Spleen (tissue), 11 donors: ENCODE results near the gene ACP4. TPM values are rescaled to one million over a fixed set of nuclear protein-coding genes. Genes with fewer than 3 reads are reported as not detected.

Experiments
- DNase-seq: peaks from one replicate; pipeline ENCODE4 v3.0.0-alpha.2; 2020
- H3K27ac ChIP-seq, 8 donors: fragments of 200-600 bp; sonication (generic) in 7 of 8; 1 replicate in 4 of 8; 2 replicates in 4 of 8; pipeline versions ENCODE4 v1.5.0 to v1.8.0; 2016 to 2021; ENCODE audit warnings: inconsistent platforms in 4 of 8, mild to moderate bottlenecking in 4 of 8, moderate library complexity in 1 of 8
- H3K27me3 ChIP-seq, 7 donors: fragments of 200-600 bp; sonication (generic) in 6 of 7; replicated peaks in 1 of 7; 1 replicate in 4 of 7; 2 replicates in 3 of 7; pipeline versions ENCODE4 v1.5.0 to v1.8.0; 2016 to 2021; ENCODE audit warnings: inconsistent platforms in 3 of 7, mild to moderate bottlenecking in 1 of 7
- H3K36me3 ChIP-seq, 6 donors: fragments of 200-600 bp; sonication (generic) in 5 of 6; 1 replicate in 4 of 6; 2 replicates in 2 of 6; pipeline versions ENCODE4 v1.5.0 to v1.8.0; 2016 to 2021; ENCODE audit warnings: inconsistent platforms in 2 of 6
- H3K4me1 ChIP-seq, 6 donors: fragments of 200-600 bp; sonication (generic) in 5 of 6; 1 replicate in 3 of 6; 2 replicates in 3 of 6; pipeline versions ENCODE4 v1.5.0 to v1.8.0; 2016 to 2021; ENCODE audit warnings: inconsistent platforms in 3 of 6
- H3K4me3 ChIP-seq, 8 donors: fragments of 200-600 bp; sonication (generic) in 7 of 8; 1 replicate in 4 of 8; 2 replicates in 4 of 8; pipeline versions ENCODE4 v1.5.0 to v1.8.0; 2016 to 2021; ENCODE audit warnings: inconsistent platforms in 4 of 8, mild to moderate bottlenecking in 4 of 8, moderate library complexity in 2 of 8
- H3K9me3 ChIP-seq, 8 donors: fragments of 200-600 bp; sonication (generic) in 7 of 8; 1 replicate in 4 of 8; 2 replicates in 4 of 8; pipeline versions ENCODE4 v1.5.0 to v1.8.0; 2016 to 2021; ENCODE audit warnings: inconsistent platforms in 4 of 8
- CTCF ChIP-seq, 11 experiments: fragments of 200-600 bp in 7 of 11; fragments of 450-650 bp in 4 of 11; sonication (generic) in 4 of 11; IDR thresholded peaks in 8 of 11; conservative IDR thresholded peaks in 3 of 11; 1 replicate in 7 of 11; 2 replicates in 4 of 11; pipeline versions ENCODE4 v1.4.0 to v1.8.0; 2016 to 2021; ENCODE audit warnings: antibody characterized with exemption in 11 of 11, inconsistent platforms in 4 of 11, mild to moderate bottlenecking in 1 of 11
- POLR2A ChIP-seq, 3 donors: fragments of 450-650 bp; IDR thresholded peaks; one replicate each; pipeline ENCODE4 v1.5.1; 2017; ENCODE audit warnings: antibody characterized with exemption in 3 of 3, mild to moderate bottlenecking in 1 of 3
- POLR2AphosphoS5 ChIP-seq, 3 donors: sonication (generic); formaldehyde crosslinking; IDR thresholded peaks; one replicate each; pipeline ENCODE4 v1.5.1; 2017; ENCODE audit warnings: antibody characterized with exemption in 3 of 3
- WGBS, 5 donors: extraction: QIAGEN DNeasy Blood & Tissue Kit in 3 of 5; methylation state at CpG; one replicate each; pipeline versions ENCODE4 v1.1.5 to v1.1.7; 2013 to 2018; 5-methylcytosine and 5-hydroxymethylcytosine counted together
- intact Hi-C: fragments of 100-400 bp; cut with DNase I; formaldehyde crosslinking; loops from one replicate; pipeline ENCODE4 v1.15.0; 2023; ENCODE audit warnings: low total_unique reads
- polyA plus RNA-seq, 3 donors: library from polyadenylated mRNA; stranded (reverse); fragments of 200-250 nt; gene quantifications; one replicate each; pipeline ENCODE4 v1.2.1, GENCODE V29; 2013
- small RNA-seq, 4 donors: library from RNA; depleted of rRNA; stranded (forward); fragments of <200 nt; gene quantifications; one replicate each; pipeline ENCODE3, GENCODE V24; 2016
- total RNA-seq, 7 donors: library from RNA; depleted of rRNA in 3 of 7; stranded (reverse); fragments of >200 nt in 3 of 7; fragmentation: NEBNext Ultra II Directional in 4 of 7; extraction: Animal tissue kit (Norgen Biotek cat#: 25700) in 4 of 7; gene quantifications; one replicate each; pipeline versions ENCODE4 v1.1.0 to v1.2.1, GENCODE V29; 2016 to 2021
- donor health status: healthy with polysubstance abuse.
- donor health status: DM: no; HTN: no; CAD: no; lungs with moderate emphysema.
- donor health status: DM: no; HTN: no; CAD: no.
- donor health status: Bipolar disorder and iron deficiency.
- donor health status: healthy.
- donor health status: DM: no; HTN: no; CAD: no.
- donor health status: DM: yes; HTN: yes; CAD: no.

ACP4 gene
- total and polyA plus RNA-seq, 10 donors: not detected

GRCh38 chr19:50843701-50844221 is 53.5 kb downstream of the ACP4 start:
- no peaks in the 10 kb centered on the region for H3K36me3 ChIP-seq

GRCh38 chr19:50844296-50844935 is 54.2 kb downstream of the ACP4 start:
- Histone ChIP-seq H3K9me3 (peaks cover 3 to 36% (median 28%) of the 10 kb centered on the region in 8 donors), H3K4me3 (no peak overlapping the region), H3K27ac (no peak overlapping the region), H3K36me3 (no peaks in the 10 kb centered on the region), H3K27me3 (peaks cover 0 to 33% (median 0%) of the 10 kb centered on the region in 7 donors), H3K4me1 (no peaks in the 10 kb centered on the region)
- TF ChIP-seq POLR2A (IDR thresholded peaks at IDR 0.05) (no peak), CTCF (IDR thresholded peaks at IDR 0.05 in 8 of 11, conservative IDR thresholded peaks at IDR 0.05 in 3 of 11) (no peak), POLR2AphosphoS5 (IDR thresholded peaks at IDR 0.05) (no peak)
- DNase-seq: peak; percentile 44
- 58 to 69% (median 63%) methylated on average over 8 of the region's 8 CpGs for WGBS, 5 donors
- intact Hi-C loops: no loop called here

More at GRCh38 chr19:50843701-50844221, 53.5 kb downstream of the ACP4 start:
- peaks cover 0 to 33% (median 0%) of the 10 kb centered on the region in 7 donors for H3K27me3 ChIP-seq
- peaks cover 3 to 36% (median 28%) of the 10 kb centered on the region in 8 donors for H3K9me3 ChIP-seq
- H3K4me1 ChIP-seq: no peaks in the 10 kb centered on the region
- no peak for DNase-seq
- TF ChIP-seq POLR2A (IDR thresholded peaks at IDR 0.05) (no peak), CTCF (IDR thresholded peaks at IDR 0.05 in 8 of 11, conservative IDR thresholded peaks at IDR 0.05 in 3 of 11) (no peak), POLR2AphosphoS5 (IDR thresholded peaks at IDR 0.05) (no peak)
- no peak overlapping the region for H3K4me3 ChIP-seq
- WGBS, 5 donors: 82 to 87% (median 84%) methylated on average over 7 of the region's 7 CpGs
- H3K27ac ChIP-seq: no peak overlapping the region
- intact Hi-C loops: no loop called here

Small RNAs within 50 kb of the gene (small RNA-seq; reads per million reads assigned to genes)
- gene SNORD88A: 120 to 275 (median 170) reads per million in 4 donors
- 0 reads per million in 4 donors for gene SNORD88B
- 0 reads per million in 4 donors for gene SNORD88C

Other genes with a start within 250 kb of the ACP4 start
- gene LRRC4B, start 222.0 kb upstream of the ACP4 start, total RNA-seq: 1 to 10 TPM in 4 of 7 donors, under 1 TPM in 3; 0.20 to 2.3 (median 1.0) TPM
- 1 to 10 TPM in 1 of 3 donors, under 1 TPM in 2; 0.30 to 1.0 (median 0.90) TPM for gene LRRC4B, start 222.0 kb upstream of the ACP4 start, polyA plus RNA-seq
- under 1 TPM in 3 of 7 donors, not detected in 4; 0.28 to 0.51 (median 0.32) TPM for gene SYT3, start 150.5 kb upstream of the ACP4 start, total RNA-seq
- under 1 TPM; 0.02 to 0.20 (median 0.06) TPM for gene SYT3, start 150.5 kb upstream of the ACP4 start, polyA plus RNA-seq
- not detected for gene C19orf81, start 141.0 kb upstream of the ACP4 start, total RNA-seq
- not detected for gene C19orf81, start 141.0 kb upstream of the ACP4 start, polyA plus RNA-seq
- 1 to 10 TPM in 2 of 7 donors, under 1 TPM in 4, not detected in 1; 0.14 to 1.8 (median 0.61) TPM for gene SHANK1, start 70.6 kb upstream of the ACP4 start, total RNA-seq
- under 1 TPM in 2 of 3 donors, not detected in 1; 0.07 to 0.32 TPM for gene SHANK1, start 70.6 kb upstream of the ACP4 start, polyA plus RNA-seq
- 10 to 100 TPM in 1 of 7 donors, 1 to 10 TPM in 6; 6.2 to 10.7 (median 9.0) TPM for gene CLEC11A, start 67.1 kb upstream of the ACP4 start, total RNA-seq
- gene CLEC11A, start 67.1 kb upstream of the ACP4 start, polyA plus RNA-seq: 1 to 10 TPM; 8.7 to 9.0 (median 8.9) TPM
- not detected for gene GPR32, start 20.0 kb upstream of the ACP4 start, total RNA-seq
- not detected for gene GPR32, start 20.0 kb upstream of the ACP4 start, polyA plus RNA-seq
- gene KLK1, start 33.4 kb downstream of the ACP4 start, total RNA-seq: 10 to 100 TPM in 4 of 7 donors, 1 to 10 TPM in 3; 1.3 to 28.6 (median 10.7) TPM
- 10 to 100 TPM; 16.3 to 56.5 (median 54.5) TPM for gene KLK1, start 33.4 kb downstream of the ACP4 start, polyA plus RNA-seq
- gene KLK15, start 43.2 kb downstream of the ACP4 start, total RNA-seq: not detected
- gene KLK15, start 43.2 kb downstream of the ACP4 start, polyA plus RNA-seq: under 1 TPM in 2 of 3 donors, not detected in 1; 0.07 to 0.13 TPM
- not detected for gene KLK3, start 64.5 kb downstream of the ACP4 start, total RNA-seq
- gene KLK3, start 64.5 kb downstream of the ACP4 start, polyA plus RNA-seq: under 1 TPM in 1 of 3 donors, not detected in 2; 0.03 TPM
- 1 to 10 TPM in 1 of 7 donors, under 1 TPM in 1, not detected in 5; 0.37 to 1.2 TPM for gene KLK2, start 83.0 kb downstream of the ACP4 start, total RNA-seq
- under 1 TPM; 0.65 to 0.86 (median 0.65) TPM for gene KLK2, start 83.0 kb downstream of the ACP4 start, polyA plus RNA-seq
- gene KLK4, start 121.0 kb downstream of the ACP4 start, total RNA-seq: not detected
- under 1 TPM; 0.19 to 0.26 (median 0.20) TPM for gene KLK4, start 121.0 kb downstream of the ACP4 start, polyA plus RNA-seq
- gene KLK5, start 162.6 kb downstream of the ACP4 start, total RNA-seq: under 1 TPM in 1 of 7 donors, not detected in 6; 0.79 TPM
- under 1 TPM in 1 of 3 donors, not detected in 2; 0.13 TPM for gene KLK5, start 162.6 kb downstream of the ACP4 start, polyA plus RNA-seq
- gene KLK6, start 179.2 kb downstream of the ACP4 start, total RNA-seq: 1 to 10 TPM in 5 of 7 donors, under 1 TPM in 1, not detected in 1; 0.79 to 9.5 (median 3.0) TPM
- gene KLK6, start 179.2 kb downstream of the ACP4 start, polyA plus RNA-seq: 1 to 10 TPM in 1 of 3 donors, under 1 TPM in 2; 0.43 to 5.8 (median 0.80) TPM
- gene KLK7, start 193.5 kb downstream of the ACP4 start, total RNA-seq: 1 to 10 TPM in 1 of 7 donors, under 1 TPM in 1, not detected in 5; 0.23 to 1.6 TPM
- under 1 TPM; 0.03 to 0.45 (median 0.09) TPM for gene KLK7, start 193.5 kb downstream of the ACP4 start, polyA plus RNA-seq
- not detected for gene KLK8, start 211.2 kb downstream of the ACP4 start, total RNA-seq
- under 1 TPM in 1 of 3 donors, not detected in 2; 0.56 TPM for gene KLK8, start 211.2 kb downstream of the ACP4 start, polyA plus RNA-seq
- not detected for gene KLK10, start 229.3 kb downstream of the ACP4 start, total RNA-seq
- gene KLK10, start 229.3 kb downstream of the ACP4 start, polyA plus RNA-seq: under 1 TPM; 0.06 to 0.13 (median 0.09) TPM
- gene KLK11, start 236.2 kb downstream of the ACP4 start, total RNA-seq: not detected
- gene KLK11, start 236.2 kb downstream of the ACP4 start, polyA plus RNA-seq: under 1 TPM in 2 of 3 donors, not detected in 1; 0.09 to 0.29 TPM
- gene KLK12, start 244.6 kb downstream of the ACP4 start, total RNA-seq: not detected
- under 1 TPM in 1 of 3 donors, not detected in 2; 0.16 TPM for gene KLK12, start 244.6 kb downstream of the ACP4 start, polyA plus RNA-seq